ENCODE data around the gene LDAF1.
"Not testable (repeated sequence)": the region's sequence is repeated elsewhere in the genome, so short reads cannot be mapped to it uniquely, and the experiment has no call there.

Gene LDAF1

DNA sequence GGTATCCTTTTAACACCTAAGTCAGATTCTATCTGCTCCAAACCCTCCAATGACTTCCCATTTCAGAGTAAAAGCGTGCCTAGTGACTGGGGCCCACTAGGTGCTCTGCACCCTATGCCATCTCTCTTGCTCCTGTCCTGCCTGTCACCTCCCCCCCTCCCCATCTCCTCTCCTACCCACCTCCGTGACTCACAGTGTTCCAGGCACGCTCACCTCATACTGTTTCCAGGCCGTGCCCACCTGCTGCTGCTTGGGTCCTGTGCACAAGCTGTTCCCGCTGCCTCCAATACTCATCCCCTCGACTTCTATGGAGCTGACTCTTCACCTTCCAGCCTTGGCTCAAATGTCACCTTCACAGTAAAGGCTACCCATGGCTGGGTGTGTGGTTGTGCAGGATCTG lies 29.5 kb upstream of the LDAF1 start:
- no peak overlapping the region for H3K4me3 ChIP-seq (ENCODE audit: low read length)
- DNase-seq (ENCODE audit: low read depth) = no peak
- TF ChIP-seq, protein P1, sequence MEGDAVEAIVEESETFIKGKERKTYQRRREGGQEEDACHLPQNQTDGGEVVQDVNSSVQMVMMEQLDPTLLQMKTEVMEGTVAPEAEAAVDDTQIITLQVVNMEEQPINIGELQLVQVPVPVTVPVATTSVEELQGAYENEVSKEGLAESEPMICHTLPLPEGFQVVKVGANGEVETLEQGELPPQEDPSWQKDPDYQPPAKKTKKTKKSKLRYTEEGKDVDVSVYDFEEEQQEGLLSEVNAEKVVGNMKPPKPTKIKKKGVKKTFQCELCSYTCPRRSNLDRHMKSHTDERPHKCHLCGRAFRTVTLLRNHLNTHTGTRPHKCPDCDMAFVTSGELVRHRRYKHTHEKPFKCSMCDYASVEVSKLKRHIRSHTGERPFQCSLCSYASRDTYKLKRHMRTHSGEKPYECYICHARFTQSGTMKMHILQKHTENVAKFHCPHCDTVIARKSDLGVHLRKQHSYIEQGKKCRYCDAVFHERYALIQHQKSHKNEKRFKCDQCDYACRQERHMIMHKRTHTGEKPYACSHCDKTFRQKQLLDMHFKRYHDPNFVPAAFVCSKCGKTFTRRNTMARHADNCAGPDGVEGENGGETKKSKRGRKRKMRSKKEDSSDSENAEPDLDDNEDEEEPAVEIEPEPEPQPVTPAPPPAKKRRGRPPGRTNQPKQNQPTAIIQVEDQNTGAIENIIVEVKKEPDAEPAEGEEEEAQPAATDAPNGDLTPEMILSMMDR (conservative IDR thresholded peaks at IDR 0.05; ENCODE audit: low read depth, low read length) = no peak

DNA sequence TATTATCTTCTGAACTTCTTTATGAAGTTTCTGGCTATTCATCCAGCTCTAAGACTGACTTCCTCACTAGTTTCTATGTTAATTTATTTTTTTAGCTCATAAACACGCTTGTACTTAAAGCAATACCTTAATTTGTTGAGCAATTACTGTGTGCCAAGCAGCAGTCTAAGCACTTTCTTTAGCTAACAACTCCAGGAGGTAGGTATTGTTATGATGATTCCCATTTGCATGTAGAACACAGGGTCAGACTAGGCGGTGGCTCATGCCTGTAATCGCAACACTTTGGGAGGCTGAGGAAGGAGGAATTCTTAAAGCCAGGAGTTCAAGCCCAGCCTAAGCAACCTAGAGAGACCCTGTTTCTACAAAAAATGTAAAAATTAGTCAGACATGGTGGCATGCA lies 27.7 kb upstream of the LDAF1 start:
- H3K4me3 ChIP-seq (ENCODE audit: low read length) = no peak overlapping the region
- DNase-seq (ENCODE audit: low read depth) = no peak
- TF ChIP-seq, protein P1 (conservative IDR thresholded peaks at IDR 0.05; ENCODE audit: low read depth, low read length) = no peak

- no peak for DNase-seq (ENCODE audit: low read depth)
- TF ChIP-seq, protein P1 (conservative IDR thresholded peaks at IDR 0.05; ENCODE audit: low read depth, low read length) = no peak
- no peak overlapping the region for H3K4me3 ChIP-seq (ENCODE audit: low read length)
These were observed 24.4 kb upstream of the LDAF1 start for GRCh38 chr16:21134053-21134452.

DNA sequence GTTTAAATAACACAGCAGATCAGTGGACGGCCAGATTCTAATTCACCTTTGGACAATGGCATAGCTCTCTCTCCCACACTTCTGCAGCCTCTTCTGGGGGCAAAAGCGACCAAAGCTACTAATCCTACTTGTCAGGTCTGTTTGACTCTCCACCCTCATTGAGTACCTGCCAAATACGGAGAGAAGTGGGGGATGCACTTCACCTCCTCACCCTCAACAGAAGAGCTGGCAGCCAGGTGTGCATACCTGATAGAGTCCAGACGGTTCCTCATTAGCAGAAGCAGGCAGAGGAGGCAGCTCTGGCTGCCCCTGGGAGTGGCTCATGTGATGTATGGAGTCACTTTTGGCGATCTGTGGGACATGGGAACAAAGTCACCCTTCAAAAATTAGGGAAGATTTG lies 12.7 kb upstream of the LDAF1 start:
- TF ChIP-seq, protein P1 (conservative IDR thresholded peaks at IDR 0.05; ENCODE audit: low read depth, low read length) = no peak
- DNase-seq (ENCODE audit: low read depth) = no peak
- H3K4me3 ChIP-seq (ENCODE audit: low read length) = no peak overlapping the region

DNA sequence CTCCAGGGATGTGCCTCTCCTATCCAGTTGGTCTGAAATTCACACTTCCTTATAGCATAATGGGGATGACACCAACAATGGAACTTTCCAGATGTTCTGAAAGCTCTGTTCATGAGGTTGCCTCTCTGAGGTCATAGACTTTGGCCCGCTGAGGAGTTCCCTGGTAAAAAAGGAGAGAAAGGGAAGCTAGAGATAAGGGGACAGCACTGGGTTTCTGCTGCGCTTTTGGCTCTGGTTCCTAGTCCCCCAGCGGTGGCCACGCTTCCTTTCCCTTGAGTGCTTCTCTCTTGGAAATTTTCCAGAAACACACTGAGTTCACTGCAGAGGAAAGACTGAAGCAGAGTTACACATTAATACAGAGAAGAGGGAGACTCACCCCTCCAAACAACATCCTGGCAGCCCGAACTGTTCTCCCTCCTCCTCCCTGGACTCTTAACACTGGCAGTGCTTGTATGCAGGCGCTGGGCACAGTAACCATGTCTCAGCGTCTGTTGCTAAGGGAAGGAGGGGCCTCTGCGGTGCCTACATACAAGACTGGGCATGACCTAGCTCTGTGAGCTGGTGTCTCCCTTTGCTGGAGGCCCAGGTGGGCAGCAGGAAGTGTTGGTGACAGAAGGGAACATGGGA lies 8.0 kb upstream of the LDAF1 start, which contains the start of gene DNAH3:
TSS of gene DNAH3 (minus strand) at position 472 of the 627 bp plus-strand sequence. CDS start 527 bp downstream, outside the sequence.
- DNase-seq (ENCODE audit: low read depth) = no peak
- no peak within 1 kb of the TSS for H3K4me3 ChIP-seq (ENCODE audit: low read length)
- TF ChIP-seq, protein P1 (conservative IDR thresholded peaks at IDR 0.05; ENCODE audit: low read depth, low read length) = no peak

DNA sequence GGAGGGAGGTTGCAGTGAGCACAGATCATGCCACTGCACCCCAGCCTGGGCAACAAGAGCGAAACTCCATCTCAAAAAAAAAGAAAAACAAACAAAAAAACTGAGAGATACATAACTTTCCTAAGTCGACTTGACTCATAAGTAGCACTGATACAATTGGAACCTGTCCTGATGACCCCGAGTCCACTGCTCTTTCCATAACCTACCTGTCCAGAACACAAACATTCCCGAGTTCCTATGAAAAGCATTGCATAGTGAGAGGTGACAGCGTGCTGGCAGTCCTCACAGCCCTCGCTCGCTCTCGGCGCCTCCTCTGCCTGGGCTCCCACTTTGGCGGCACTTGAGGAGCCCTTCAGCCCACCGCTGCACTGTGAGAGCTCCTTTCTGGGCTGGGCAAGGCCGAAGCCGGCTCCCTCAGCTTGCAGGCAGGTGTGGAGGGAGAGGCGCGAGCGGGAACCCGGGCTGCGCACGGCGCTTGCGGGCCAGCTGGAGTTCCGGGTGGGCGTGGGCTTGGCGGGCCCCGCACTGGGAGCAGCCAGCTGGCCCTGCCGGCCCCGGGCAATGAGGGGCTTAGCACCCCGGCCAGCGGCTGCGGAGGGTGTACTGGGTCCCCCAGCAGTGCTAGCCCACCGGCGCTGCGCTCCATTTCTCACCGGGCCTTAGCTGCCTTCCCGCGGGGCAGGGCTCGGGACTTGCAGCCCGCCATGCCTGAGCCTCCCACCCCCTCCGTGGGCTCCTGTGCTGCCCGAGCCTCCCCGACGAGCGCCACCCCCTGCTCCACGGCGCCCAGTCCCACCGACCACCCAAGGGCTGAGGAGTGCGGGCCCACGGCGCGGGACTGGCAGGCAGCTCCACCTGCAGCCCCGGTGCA lies 6.1 kb upstream of the LDAF1 start:
- H3K4me3 ChIP-seq (ENCODE audit: low read length); DNase-seq (ENCODE audit: low read depth): not testable (repeated sequence)

GRCh38 chr16:21153124-21153729 lies 5.2 kb upstream of the LDAF1 start:
- DNase-seq (ENCODE audit: low read depth); H3K4me3 ChIP-seq (ENCODE audit: low read length): not testable (repeated sequence)

DNA sequence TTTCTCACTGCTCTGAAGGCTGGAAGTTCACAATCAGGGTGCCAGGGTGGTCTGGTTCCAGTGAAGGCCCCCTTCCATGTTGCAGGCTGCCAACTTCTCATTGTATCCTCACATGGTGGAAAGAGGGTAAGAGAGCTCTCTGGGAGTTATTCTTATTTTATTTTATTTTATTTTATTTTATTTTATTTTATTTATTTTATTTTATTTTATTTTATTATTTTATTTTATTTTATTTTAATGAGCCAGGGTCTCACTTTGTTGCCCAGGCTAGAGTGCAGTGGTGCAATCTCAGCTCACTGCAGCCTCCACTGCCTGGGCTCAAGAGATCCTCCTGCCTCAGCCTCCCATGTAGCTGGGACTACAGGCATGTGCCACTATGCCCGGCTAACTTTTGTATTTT lies 2.5 kb upstream of the LDAF1 start:
- not testable (repeated sequence) for H3K4me3 ChIP-seq (ENCODE audit: low read length); DNase-seq (ENCODE audit: low read depth)
